ENCODE data around the gene ZBTB48. TPM values are rescaled to one million over a fixed set of nuclear protein-coding genes. Genes with fewer than 3 reads are reported as not detected.
A peak's percentile ranks its signal among the peaks of the same experiment; 100 is the strongest.

ZBTB48 gene
- total RNA-seq, 2 experiments from 2014 or later, result 22.4 to 32.1 TPM

- H3K27ac Mint-ChIP-seq, result no peak overlapping the region
- no peaks in the 10 kb centered on the region for H3K27me3 Mint-ChIP-seq
- DNase-seq (no peak), ATAC-seq (no peak)
- intact Hi-C loops (cut with micrococcal nuclease), result no loop called here
- no peaks in the 10 kb centered on the region for H3K9me3 Mint-ChIP-seq
- no peaks in the 10 kb centered on the region for H3K4me1 Mint-ChIP-seq (ENCODE audit: low read depth)
- no peak for TF ChIP-seq CTCF (IDR thresholded peaks at IDR 0.05)
- ChIA-PET CTCF (no interaction called here), POLR2A (interaction anchor here (0.8 kb wide), 1 partner anchor 19 kb away, joined by 3 read pairs; the partner anchor contains the start of gene NOL9)
- peaks cover 26% of the 10 kb centered on the region for H3K36me3 Mint-ChIP-seq (ENCODE audit: low read depth)
- no peak overlapping the region for H3K4me3 Mint-ChIP-seq
Observed at GRCh38 chr1:6535214-6535613, 44.6 kb upstream of the ZBTB48 start.

GRCh38 chr1:6536291-6536690 lies 43.5 kb upstream of the ZBTB48 start:
- Mint-ChIP-seq H3K4me3 (no peak overlapping the region), H3K27ac (no peak overlapping the region), H3K9me3 (no peaks in the 10 kb centered on the region), H3K4me1 (ENCODE audit: low read depth) (no peaks in the 10 kb centered on the region), H3K36me3 (ENCODE audit: low read depth) (peaks cover 24% of the 10 kb centered on the region), H3K27me3 (no peaks in the 10 kb centered on the region)
- ChIA-PET POLR2A (no interaction called here), CTCF (no interaction called here)
- TF ChIP-seq CTCF (IDR thresholded peaks at IDR 0.05), result no peak
- DNase-seq, result no peak
- intact Hi-C loops (cut with micrococcal nuclease), result no loop called here
- no peak for ATAC-seq

- no peaks in the 10 kb centered on the region for H3K4me1 Mint-ChIP-seq (ENCODE audit: low read depth)
- H3K27ac Mint-ChIP-seq, result no peak overlapping the region
- H3K9me3 Mint-ChIP-seq, result no peaks in the 10 kb centered on the region
- POLR2A ChIA-PET, result interaction anchor here (0.7 kb wide), 1 partner anchor 9 kb away, joined by 3 read pairs; no protein-coding TSS in a partner anchor
- CTCF ChIA-PET, result interaction anchor here (0.7 to 2.2 kb wide), 4 partner anchors 15 to 132 kb away, joined by 3 to 7 read pairs (median 3); partner anchors contain the start of gene NOL9
- no peak for DNase-seq
- H3K27me3 Mint-ChIP-seq, result no peaks in the 10 kb centered on the region
- TF ChIP-seq CTCF (IDR thresholded peaks at IDR 0.05), result no peak
- no peak for ATAC-seq
- no peak overlapping the region for H3K4me3 Mint-ChIP-seq
- intact Hi-C loops (cut with micrococcal nuclease), result no loop called here
- peaks cover 14% of the 10 kb centered on the region for H3K36me3 Mint-ChIP-seq (ENCODE audit: low read depth)
Observed at GRCh38 chr1:6538956-6539355, 40.8 kb upstream of the ZBTB48 start.

GRCh38 chr1:6544831-6545230 lies 35.0 kb upstream of the ZBTB48 start:
- peaks cover 49% of the 10 kb centered on the region for H3K36me3 Mint-ChIP-seq (ENCODE audit: low read depth)
- ChIA-PET CTCF (interaction anchor here (0.7 to 4.1 kb wide), 2 partner anchors 9 to 13 kb away, joined by 3 to 15 read pairs; partner anchors contain the start of genes NOL9 and TAS1R1), POLR2A (interaction anchor here (1.1 kb wide), 1 partner anchor 9 kb away, joined by 3 read pairs; no protein-coding TSS in a partner anchor)
- H3K4me1 Mint-ChIP-seq (ENCODE audit: low read depth), result peaks cover 32% of the 10 kb centered on the region
- H3K27ac Mint-ChIP-seq, result peak overlapping the region; percentile 83
- ATAC-seq, result peak; percentile 82
- TF ChIP-seq CTCF (IDR thresholded peaks at IDR 0.05), result no peak
- H3K27me3 Mint-ChIP-seq, result no peaks in the 10 kb centered on the region
- no peaks in the 10 kb centered on the region for H3K9me3 Mint-ChIP-seq
- H3K4me3 Mint-ChIP-seq, result no peak overlapping the region
- intact Hi-C loops (cut with micrococcal nuclease), result no loop called here
- no peak for DNase-seq

GRCh38 chr1:6545276-6546112 lies 34.3 kb upstream of the ZBTB48 start:
- ATAC-seq (peak; percentile 34), DNase-seq (no peak)
- POLR2A ChIA-PET, result interaction anchor here (1.1 kb wide), 1 partner anchor 8 kb away, joined by 3 read pairs; no protein-coding TSS in a partner anchor
- intact Hi-C loops (cut with micrococcal nuclease), result no loop called here
- CTCF ChIA-PET, result interaction anchor here (4.1 kb wide), 1 partner anchor 9 kb away, joined by 15 read pairs; the partner anchor contains the start of genes NOL9 and TAS1R1
- Mint-ChIP-seq H3K4me1 (ENCODE audit: low read depth) (peaks cover 32% of the 10 kb centered on the region), H3K36me3 (ENCODE audit: low read depth) (peaks cover 53% of the 10 kb centered on the region), H3K27me3 (no peaks in the 10 kb centered on the region), H3K9me3 (no peaks in the 10 kb centered on the region), H3K4me3 (no peak overlapping the region), H3K27ac (peak overlapping the region; percentile 83)
- TF ChIP-seq CTCF (IDR thresholded peaks at IDR 0.05), result no peak

Data from activated CD8-positive, alpha-beta T cell treated with anti-CD3 and anti-CD28 coated beads for 36 hours (primary cell).